NCI-H128 (cell line): Measurements from ENCODE around the gene CCN5.
"Not testable (repeated sequence)": the region's sequence is repeated elsewhere in the genome, so short reads cannot be mapped to it uniquely, and the experiment has no call there.

Experiments used
- DNase-seq: peaks from one replicate; lab custom pipeline; 2025; ENCODE audit not compliant: unreplicated experiment; lab: John Stamatoyannopoulos, UW

CCN5 gene

DNA sequence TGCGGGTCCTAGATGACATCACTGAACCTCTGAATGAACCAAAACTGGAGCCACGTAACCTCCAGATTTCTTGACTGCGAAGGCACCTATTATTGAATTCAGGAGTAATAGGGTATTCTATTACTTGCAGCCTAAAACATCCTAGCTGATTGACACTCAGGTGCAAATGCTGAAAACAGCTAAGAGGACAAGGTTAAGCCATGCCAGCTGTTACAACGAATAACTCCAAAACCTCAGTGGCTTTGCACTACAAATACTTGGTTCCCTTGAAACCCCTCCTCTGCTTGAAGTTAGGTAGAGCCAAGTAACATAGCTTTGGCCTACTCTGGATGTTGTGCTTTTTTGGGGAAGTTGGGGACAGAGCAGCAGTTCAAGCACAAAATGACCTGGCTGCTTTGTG, 21.0 kb upstream of the CCN5 start:
- no peak for DNase-seq

DNA sequence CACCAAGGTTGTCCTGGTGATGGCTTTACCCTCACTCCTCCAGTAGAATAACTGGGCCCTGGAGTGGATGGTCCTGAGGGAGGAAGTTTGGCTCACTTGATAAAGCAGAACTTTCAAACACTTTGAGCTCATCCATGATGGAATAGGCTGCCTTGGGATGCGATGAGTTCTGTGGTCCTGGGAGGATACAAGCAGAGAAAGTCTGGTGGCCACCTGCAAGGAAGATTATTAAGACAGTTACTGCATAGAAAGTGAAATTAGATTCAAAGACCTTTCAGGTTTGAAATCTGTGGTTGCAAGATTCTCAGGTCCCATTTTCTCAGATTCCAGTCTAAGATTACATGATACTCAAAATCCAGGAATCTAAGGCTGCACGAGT, 19.9 kb upstream of the CCN5 start:
- no peak for DNase-seq

DNA sequence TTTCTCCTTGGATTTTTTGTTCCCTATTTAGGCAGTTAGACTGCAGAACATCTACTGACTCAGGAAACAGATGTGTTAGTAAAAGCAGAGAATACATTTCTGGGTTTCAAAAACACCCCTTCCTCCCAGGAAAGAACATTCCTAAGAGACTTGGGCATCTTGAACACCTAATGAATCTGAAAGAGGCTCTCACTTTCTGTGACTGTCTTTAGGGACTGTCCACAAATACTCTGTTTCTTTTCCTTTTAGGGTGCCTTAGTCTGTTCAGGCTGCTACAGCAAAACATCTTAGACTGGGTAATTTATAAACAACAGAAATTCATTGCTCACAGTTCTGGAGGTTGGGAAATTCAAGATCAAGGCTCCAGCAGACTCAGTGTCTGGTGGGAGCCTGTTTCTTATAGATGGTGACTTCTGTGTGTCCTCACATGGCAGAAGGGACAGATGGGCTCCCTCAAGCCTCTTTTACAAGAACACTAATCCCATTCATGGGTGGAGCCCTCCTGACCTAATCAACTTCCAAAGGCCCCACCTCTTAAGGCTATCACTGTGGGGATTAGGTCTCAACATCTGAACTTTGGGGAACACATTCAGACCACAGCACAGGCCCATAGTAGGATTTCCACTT, 19.4 kb upstream of the CCN5 start:
- no peak for DNase-seq

DNA sequence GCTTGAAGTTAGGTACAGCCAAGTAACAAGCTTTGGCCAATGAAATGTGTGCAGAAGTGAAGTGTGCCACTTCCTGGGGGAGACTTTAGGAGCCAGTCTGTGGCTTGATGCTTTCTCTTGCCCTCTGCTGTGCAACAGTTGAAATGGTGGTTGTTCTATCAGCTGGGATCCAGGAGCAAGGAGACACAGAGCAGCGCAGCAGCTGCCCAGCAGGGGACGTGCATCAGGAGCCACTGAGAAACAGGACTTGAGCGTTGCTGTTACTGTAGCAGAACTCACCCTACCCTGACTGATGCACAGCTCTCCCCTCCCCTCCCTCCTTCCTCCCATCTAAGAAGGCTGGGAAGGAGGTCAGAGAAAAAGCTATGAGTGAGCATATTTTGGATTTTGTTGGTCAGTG, 18.9 kb upstream of the CCN5 start:
- no peak for DNase-seq

DNA sequence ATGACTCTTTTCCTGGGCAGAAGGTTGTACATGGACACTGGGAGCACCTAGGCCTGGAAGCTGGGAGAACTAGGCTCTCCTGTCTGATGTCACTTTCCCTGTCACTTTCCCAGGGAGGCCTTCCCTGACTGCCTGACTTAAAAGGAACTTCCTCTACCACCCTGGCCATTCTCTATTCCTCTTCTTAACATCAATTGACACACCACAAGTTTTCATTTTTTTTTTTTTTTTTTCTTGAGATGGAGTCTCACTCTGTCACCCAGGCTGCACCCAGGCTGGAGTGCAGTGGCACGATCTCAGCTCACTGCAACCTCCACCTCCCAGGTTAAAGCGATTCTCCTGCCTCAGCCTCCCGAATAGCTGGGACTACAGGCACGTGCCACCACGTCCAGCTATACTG, 18.1 kb upstream of the CCN5 start:
- not testable (repeated sequence) for DNase-seq

DNA sequence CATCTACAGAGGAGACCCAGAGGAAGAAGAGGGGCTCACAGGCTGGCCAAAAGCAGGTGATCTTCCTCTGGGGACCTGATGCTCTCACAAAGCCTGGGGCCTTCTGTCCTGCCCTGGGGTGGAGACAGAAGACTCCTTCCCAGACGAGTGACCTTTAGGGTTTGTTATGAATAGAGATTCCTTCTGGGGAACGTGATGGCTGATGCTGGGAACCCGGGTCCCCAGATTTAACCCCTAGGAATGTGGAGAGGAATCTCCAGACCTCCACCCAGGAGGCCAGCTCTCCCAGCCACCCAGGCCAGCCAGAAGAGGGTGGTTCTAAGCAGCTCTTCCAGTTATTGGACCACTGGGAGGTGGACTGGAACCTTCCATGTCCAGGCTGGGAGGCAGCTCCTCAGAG, 16.8 kb upstream of the CCN5 start:
- no peak for DNase-seq

DNA sequence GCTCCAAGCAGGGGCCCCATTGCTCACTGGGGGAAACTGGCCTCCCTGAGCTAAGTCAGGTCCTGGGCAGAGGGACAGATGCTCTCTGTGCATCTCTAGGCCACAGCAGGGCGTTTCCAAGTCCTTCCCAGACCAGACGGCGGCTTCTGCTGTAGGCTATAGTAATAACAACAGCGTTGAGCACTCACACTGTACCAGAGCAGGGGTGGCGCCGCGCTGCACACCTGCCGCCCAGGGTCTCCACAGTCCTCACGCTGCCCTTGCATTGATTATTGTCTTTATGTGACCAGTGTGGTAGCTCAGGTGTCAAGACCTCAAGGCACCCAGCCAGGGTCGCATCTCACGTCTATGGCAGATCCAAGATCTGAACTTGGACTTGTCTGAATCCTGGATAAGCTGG, 14.9 kb upstream of the CCN5 start:
- no peak for DNase-seq

DNA sequence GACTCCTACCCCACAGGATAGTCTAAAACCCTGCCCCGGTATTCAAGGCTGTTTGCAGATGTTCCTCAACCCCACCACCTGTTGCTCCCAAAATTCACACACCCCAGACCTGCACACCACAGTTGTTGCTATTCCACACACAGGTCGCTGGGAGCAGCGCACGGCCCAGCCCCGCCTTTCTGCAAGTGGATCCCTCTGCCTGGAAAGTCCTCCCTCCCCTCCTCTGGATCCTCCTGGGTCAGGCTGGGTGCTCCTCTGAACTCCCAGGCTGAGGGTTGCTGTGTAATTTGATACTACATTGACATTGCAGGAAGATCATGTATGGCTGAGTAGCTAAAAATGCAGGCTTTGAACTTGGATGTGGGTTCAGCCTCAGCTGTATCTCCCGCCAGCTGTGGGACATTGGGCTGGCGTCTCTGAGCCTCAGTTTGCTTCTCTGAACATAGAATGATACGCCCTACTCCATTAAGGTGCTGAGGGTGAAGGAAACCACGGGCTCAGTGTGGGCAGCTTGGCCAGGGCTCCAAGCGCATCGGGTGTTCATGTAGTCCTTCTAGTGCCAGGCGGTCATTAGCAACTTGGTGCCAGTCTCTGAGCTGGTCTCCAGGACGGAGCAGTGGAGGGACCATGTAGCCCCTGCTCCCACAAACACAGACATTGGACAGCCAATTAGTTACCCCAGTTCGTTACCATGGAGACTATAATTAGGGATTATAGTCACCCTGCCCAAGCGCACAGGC, 13.9 kb upstream of the CCN5 start:
- DNase-seq, result no peak

DNA sequence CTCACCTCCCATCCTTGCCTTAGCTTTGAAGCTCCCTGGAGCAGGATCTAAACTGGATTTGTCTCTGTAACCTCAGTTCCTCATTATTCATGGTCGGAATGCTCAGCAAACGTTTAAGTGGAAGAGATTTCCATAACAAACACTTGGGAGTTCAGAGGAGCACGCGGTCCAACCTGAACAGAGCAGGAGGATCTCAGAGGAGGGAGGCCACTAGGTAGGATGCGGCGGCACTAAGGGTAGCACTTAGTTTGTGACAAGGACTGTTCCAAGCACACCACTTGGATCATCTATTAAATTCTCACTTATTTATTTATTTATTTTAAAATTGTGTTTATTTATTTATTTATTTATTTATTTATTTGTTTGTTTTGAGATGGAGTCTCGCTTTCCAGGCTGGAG, 13.3 kb upstream of the CCN5 start:
- no peak for DNase-seq

DNA sequence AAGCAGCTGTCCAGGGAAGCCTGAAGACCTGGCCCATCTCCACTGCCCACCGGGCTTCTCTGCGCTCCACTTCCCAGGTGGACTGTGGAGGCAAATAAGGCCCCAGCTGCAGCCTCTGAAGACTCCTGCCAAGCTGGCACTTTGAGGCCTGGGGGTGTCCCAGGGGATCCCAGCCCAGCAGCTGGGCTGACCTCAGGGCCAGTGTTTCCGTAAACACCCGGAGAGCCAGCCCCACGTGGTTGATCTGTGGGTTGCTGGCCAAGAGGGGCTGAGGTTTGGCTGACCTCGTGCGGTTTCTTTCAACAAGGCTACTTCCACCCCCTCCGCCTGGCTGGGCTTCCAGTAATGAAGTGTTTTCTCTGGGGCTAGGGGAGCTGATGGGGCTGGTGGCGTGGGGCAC, 12.4 kb upstream of the CCN5 start:
- no peak for DNase-seq

DNA sequence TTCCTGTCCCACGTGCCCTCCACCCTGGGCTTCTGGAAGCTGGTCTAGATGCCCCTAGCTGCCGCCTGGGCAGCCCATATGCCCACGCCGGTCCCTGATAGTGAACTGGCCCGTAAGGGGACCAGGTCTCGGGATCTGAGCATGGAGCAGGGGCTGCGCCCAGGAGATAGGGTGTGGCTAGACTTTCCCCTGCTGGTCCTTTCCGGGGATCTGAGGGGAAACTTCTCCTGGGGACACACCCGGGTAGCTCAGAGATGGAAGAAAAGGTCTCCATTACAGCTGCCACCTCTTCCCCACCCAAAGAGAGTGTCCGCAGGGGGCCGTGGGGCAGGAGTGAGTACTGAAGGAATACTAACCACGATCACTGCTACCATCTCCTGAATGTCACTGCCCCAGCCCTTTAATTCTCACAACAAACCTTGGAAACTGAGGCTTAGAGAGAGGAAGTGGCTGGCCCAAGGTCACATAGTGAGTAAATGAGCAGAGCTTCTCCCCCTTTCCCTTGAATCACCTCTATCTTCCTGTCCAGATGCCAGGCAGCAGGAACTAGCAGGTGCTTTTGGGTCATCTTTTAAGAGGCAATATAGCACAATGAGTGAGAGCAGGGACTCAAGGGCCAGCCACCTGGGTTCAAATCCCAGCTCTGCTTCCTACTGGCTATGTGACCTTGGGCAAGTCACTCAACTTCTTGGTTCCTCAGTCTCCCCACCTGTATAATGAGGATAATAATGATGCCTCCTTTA, 11.8 kb upstream of the CCN5 start:
- no peak for DNase-seq

DNA sequence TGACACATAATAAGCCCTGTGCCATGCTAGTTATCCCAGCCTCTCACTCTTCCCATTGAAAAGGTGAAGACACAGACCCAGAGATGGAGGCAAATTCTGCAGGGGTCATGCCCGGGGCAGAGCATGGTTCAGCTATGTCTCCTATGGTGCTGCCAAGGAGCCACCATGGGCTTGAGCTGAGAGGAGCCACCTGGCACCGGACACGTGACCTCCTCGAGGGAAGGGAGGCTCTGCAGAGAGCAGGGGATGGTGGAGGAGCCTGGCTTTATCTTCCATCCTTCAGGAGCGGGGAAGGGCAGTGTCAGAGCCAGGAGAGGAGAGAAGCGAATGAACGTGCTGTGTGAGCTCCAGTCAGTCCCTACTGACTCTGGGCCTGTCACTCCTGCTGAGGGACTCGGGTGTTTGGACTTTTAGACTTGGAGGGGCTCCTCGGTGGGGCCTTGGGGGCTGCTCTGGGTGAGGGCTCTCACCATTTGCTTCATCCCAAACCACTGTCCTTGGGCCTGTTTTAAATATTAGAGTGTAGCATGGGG, 11.1 kb upstream of the CCN5 start:
- no peak for DNase-seq

DNA sequence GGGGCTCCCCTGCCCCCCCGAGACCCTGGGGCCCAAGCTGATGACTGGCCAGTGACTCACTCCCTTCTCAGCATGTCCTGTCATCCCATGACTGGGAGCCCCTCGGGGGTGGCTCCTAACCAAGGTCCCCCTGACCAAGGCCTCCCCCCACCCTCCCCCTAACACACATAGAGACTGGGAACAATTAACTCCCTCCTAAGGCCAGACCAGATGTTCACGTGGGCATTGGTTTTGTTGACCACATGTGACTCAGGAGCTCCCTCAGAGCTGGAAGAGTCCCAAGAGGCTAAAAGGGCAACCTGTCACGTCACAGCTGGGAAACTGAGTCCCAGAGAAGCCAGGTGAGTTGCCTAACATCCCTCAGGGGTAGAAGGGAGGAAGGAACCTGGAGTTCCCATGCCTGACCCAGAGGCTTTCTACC, 10.6 kb upstream of the CCN5 start:
- DNase-seq, result no peak

DNA sequence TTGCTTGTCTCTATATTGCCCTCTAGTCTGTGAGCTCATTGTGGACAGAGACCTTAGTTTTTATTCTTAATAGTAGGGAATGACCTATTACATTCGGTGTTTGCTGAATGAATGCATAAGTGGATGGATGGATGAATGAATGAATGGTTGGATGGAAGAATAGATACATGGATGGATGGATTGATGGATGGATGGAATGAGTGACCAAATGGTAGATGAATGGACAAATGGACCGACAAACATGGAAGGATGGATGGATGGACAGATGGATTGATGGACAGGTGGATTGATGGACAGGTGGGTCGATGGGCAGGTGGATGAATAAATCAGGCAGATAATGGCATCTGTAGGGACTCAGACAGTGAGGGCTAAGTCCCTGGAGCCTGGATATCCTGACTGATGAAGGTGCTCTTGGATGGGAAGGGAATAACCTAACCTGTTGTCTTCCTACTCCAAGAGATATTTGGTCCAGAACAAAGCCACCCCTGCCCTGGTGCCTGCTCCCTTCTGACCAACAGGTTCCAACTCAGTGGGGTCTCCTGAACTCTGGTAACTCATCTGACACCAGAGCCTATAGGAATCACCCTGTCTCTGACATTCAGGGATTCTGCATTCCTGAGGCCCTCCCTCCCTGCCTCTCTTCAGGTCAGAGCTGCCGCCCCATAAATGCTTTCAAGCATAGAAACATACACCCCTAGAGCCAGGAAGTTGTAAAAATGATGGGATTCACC, 9.6 kb upstream of the CCN5 start:
- no peak for DNase-seq

DNA sequence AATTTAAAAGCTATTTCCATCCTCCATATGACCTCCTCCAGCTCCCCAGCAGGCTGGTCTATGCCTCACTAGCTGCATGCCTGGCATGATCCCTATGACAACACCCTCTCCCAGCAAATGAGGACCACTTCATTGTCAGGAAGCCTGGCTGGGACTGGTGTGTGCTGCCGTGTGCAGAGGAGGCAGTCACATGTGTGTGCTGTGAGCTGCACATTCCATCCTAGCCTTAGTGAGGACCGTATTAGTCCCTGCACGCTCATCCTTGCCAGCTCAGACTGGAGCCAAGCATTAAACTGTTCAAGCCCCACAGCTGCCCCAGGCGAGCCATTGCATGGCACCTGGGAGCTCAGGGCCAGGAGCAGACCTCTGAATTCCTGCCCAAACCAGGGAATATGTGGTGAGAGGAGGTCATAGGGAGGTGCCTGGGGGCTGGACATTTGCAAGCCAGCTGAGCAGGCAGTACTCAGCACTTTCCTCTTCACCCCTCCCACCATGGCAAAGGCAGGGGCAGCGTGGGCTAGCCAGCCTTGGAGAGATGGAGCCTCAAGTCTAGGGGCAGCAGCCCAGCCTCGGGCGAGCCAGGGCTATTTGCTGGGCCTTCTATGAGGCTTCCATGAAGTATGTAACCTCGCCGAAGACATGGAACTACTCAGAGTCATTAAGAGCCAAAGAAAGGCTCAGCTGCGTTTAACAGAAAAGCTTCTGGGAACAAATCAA, 8.7 kb upstream of the CCN5 start:
- no peak for DNase-seq

DNA sequence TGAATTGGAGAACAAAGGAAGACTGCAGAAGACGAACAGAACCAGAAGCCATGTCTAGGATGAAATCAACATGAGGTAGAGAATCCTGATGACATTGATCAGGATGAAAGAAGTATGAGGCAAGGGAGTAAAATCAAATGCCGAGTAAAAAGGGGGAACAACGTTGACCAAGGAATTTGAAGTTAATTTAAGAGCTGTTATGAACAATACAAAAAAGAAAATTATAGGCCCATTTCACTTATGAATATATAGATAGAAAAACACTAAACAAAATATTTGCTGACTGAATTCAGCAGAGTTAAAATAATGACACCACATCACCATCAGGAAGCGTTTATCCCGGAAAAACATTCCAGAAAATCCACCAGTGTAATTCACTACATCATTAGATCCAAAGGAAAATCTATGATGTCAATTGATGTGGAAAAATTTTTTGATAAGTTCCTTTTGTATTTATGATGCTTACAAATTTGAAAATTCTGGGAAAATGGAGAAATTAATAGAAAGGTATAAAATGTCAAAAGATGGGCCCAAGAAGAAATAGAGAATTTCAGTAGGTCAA, 8.1 kb upstream of the CCN5 start:
- no peak for DNase-seq

DNA sequence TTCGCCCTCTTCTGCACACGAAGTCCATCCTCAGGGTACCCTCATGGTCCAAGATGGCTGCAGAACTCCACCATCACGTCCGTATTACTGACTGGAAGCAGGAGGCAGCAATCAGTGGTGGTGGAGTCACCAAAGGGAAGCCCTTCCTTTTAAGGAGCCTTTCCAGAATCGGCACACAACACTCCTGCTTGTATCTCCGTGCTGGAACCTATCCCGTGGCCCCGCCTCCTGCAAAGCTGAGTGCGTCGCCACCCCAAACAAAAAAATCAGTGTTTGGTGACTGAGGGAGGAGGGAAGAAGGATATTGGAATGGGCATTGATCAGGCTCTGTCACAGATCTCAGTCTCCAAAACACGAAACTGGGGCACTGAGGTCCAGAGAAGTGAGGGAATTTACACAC, 5.8 kb upstream of the CCN5 start:
- DNase-seq, result no peak

DNA sequence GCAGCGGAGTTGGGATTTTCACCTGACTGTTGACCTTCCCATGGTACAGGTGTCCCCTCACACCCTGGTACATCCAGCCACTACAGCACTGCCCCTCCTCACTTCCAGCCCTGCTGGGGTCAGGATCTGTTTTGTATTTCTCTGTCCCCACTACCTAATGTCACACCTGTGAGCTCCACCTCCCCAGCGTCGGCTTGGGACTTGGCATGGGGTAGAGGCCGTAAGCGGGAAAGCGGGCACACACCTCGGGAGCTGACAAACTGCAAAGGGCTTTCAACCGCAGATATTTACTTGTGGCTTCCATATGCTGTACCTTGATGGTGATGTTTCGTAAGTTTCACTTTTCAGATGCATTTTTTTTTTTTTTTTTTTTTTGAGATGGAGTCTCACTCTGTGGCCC, 5.4 kb upstream of the CCN5 start:
- DNase-seq, result no peak

DNA sequence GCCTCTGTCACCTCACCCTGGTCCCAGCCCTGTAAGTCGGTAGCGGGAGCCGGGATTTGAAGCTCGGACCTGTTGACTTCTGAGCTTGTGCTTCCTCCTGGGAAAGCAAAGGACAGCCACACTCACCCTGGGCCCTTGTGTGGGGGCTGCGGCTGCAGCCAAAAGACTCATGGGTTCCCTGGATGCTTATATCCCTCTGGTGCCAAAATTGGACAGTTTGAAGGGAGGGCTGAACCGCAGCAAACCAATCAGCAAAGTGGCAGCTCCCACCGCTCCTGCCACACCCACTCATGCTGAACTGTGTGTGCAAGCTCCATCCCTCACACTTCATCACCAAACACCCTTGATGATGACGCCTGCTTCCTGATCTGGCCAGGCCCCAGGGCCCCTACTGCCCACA, 3.9 kb upstream of the CCN5 start:
- DNase-seq, result no peak

DNA sequence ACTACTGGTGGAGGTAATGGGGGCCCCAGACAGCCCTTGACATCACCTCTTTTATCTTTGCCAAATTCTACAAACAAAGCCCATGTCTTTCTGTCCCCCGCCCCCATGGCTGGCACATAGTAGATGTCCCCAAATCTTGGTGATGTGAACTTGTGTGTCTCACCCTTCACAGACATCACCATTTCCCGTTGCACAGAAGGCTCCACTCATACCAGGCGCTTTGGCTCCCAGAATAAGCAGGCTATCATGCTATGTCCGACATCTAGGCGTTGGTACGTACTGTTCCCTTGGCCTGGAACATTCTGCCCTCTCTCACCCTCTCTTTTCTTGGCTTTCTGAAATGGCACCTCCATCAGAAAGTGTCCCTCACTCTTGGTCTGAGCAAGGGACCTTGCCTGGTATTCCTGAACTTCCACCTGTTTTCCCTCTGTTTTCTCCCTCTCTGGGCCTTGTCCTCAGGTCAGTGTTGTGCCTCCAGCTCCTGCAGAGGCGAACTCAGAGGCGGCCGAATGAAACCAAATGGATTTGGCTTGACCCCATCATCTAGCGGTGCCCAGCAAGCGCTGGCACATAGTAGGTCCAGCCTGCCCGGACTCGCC, 968 bp upstream of the CCN5 start:
- DNase-seq, result no peak
